NCI-H2029 (cell line): ENCODE data around the gene RPGRIP1L.

Experiments used
- DNase-seq: peaks from one replicate; lab custom pipeline; 2025; lab: John Stamatoyannopoulos, UW

Gene RPGRIP1L

GRCh38 chr16:53703590-53704444 lies at the start of gene RPGRIP1L, which contains the start of gene FTO:
RPGRIP1L (minus strand) TSS chr16:53703859; CDS start chr16:53700723, 3,136 bp downstream.
FTO (plus strand) TSS chr16:53704156.
- peak; percentile 92 for DNase-seq

DNA sequence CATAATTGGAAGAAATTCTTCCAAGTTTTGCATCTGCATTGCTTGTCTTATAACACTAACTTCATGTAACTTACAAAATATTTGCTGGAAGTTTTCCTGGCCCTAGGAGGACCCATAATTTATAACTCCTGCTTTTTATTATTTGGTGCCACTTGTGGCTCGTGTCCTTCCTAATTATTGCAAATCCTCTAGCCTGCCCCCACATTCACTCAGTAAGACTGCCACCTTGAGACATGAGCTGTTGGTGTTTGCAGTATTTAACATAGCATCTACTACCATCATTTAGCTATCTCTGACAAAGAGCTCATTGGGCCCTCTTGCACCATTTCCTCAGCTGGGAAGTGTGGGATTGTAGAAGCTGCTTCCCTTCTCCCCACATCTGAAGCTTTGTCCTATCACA lies 49.8 kb upstream of the RPGRIP1L start:
- DNase-seq, result no peak

- DNase-seq, result no peak
Observed at GRCh38 chr16:53752560-53752959, 48.9 kb upstream of the RPGRIP1L start.

DNA sequence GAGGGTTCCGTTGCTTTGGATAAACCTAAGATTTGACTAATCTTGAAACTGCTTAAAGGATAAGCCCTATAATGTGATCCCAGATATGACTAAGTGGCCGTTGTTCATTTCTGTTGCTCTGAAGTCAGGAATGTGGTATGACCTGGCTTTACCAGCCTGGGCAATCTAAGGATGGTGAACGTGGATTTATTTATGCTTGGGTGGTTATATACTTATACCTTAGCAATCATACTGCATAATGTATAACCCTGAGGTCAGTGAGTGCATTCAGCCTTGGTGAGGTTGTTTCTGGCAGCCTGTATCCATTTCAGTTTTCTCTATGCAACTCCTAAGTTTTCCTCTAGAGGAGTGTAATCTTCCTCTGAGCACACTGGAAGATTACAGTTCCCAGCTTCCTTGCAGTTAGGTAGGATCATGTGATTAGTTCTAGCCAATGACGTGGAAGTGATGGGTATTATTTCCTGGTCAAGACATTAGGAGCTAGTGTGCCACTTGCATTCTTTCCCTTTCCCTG lies 42.2 kb upstream of the RPGRIP1L start:
- DNase-seq, result no peak

- no peak for DNase-seq
Observed at GRCh38 chr16:53745086-53745485, 41.4 kb upstream of the RPGRIP1L start.

DNA sequence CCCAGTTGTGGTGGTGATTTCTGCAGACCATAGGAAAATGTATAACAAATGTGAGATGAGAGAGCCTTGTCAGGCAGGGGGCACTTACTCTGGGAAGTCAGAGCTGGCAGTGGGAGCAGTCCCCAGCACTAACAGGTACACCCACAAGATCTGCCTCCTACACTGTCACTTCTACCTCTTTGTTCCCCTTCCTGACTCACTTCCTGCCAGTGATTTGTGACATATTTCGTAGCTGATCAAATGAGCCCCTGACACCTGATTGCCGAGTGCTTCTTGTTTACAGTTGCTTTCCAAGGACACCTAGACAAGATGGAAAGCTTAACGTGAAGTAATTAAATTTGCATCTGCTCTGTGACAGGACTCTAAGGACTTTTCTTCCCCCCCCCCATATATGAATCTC lies 40.8 kb upstream of the RPGRIP1L start:
- DNase-seq, result no peak

DNA sequence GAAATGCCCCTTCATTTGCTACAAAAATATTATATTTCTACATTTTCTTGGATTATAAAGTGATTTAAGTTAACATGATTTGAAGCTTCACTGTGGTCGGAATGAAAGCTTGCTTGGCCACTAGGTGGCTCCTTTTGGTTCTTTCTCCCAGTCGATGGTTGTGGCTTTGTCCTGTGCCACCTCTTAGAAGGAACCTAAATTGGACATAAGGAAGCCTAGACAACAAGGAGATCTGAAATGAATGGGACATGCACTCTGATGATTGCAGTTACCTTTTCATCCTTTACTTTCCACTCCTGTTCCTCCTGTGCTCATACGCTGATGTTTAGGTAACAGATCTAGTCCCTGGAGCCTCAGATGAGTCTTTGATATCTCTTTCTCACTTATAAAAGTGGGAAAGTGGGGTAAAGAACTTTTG lies 39.5 kb upstream of the RPGRIP1L start:
- no peak for DNase-seq

DNA sequence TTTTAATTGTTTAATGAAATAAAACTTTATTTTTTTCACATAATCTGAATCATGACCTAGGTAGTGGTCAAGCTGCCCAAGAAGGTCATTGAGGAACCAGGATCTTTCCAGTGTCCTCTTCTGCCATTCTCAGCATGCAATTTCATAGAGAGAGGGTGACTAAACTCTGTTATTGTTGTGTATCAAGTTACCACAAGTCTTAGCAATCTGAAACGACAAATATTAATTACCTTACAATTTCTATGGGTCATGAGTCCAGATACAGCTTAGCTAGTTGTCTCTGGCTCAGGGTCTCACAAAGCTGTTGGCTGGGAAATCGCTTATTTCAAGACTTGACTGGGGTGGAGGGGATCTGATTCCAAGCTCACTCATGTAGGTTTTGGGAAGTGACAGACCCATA lies 37.9 kb upstream of the RPGRIP1L start:
- no peak for DNase-seq

GRCh38 chr16:53740933-53741531 lies 37.4 kb upstream of the RPGRIP1L start:
- no peak for DNase-seq

GRCh38 chr16:53740476-53740875 lies 36.8 kb upstream of the RPGRIP1L start:
- no peak for DNase-seq

DNA sequence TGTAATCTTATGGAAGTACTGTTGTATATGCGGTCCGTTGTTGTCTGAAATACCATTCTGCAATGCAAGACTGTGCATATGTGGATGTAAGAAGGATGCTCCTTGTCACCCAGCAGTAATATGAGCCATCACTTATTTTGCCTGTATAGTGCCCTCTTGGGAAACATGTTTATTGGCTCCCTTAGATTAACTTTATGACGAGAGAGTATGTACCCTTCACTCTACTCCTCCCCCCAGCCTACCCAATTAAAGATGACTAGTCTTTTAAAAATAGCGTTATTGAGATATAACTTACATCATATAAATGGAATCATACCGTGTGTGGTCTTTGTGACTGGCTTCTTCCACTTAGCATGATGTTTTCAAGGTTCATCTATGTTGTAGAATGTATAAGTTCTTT lies 33.9 kb upstream of the RPGRIP1L start:
- DNase-seq, result no peak

- DNase-seq, result no peak
Observed at GRCh38 chr16:53736297-53736696, 32.6 kb upstream of the RPGRIP1L start.

- no peak for DNase-seq
Observed at GRCh38 chr16:53734908-53735307, 31.2 kb upstream of the RPGRIP1L start.

DNA sequence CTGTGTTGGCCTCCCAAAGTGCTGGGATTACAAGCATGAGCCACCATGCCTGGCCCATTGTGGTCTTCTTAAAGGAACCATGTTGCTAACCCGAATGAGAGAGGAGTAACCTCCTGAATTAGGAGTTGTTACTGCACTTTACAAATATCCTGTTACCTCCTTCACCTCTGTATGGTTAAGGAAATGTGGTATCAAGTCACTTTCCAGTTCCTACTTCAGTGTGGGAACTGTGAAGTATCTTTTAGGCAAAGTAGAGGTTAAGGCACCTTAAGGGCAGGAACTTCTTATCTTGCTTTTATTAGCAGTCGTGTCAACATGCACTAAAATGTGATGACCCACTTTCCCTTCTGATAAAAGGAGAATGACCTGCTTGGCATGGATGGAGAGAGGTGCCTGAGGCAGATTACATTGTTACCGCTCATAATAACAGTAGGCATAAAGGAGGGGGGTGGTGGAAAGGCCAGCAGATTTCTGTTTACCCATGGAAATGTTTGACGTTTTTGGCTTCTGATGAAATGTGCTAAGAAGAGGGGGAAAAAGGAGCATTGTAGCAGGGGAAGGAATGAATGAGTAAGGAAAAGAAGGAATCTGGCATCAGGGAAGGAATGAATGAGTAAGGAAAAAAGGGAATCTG lies 28.8 kb upstream of the RPGRIP1L start:
- DNase-seq, result peak; percentile 4

DNA sequence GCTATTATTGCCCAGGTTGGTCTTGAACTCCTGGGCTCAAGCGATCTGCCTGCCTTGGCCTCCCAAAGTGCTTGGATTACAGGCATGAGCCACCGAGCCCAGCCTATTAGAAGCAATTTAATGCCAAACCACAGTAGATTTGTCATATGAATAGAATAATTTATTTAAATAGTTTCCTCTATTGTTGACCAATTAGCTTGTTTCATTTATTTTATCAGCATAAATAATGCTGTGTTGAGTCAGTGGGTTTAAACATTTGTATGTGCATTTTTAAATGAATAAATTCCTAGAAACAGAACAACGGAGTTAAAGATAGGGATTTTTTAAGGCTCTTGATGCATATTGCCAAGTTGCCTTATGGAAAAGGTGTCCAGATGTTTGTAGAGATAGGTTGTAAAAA lies 27.0 kb upstream of the RPGRIP1L start:
- DNase-seq, result no peak

GRCh38 chr16:53726625-53727024 lies 23.0 kb upstream of the RPGRIP1L start:
- DNase-seq, result no peak

- DNase-seq, result no peak
Observed at GRCh38 chr16:53721017-53721416, 17.4 kb upstream of the RPGRIP1L start.

DNA sequence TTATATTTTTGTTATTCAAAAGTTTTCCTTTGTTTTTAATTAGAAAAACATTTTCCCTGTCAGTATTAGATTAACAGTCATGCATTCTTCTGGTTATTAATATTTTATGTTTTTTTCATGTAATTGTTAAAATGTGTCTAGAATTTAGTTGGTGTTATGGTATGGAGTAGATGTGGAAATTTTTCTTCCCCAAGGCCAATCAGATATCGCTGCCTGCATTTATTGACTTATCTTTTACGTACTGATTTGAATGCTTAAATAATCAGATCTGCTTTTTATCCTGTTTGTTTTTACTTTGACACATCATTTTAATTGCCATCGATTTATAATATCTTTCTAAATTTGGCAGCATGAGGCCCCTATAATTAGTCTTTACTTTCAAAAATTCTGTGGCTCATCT lies 13.9 kb upstream of the RPGRIP1L start:
- no peak for DNase-seq

DNA sequence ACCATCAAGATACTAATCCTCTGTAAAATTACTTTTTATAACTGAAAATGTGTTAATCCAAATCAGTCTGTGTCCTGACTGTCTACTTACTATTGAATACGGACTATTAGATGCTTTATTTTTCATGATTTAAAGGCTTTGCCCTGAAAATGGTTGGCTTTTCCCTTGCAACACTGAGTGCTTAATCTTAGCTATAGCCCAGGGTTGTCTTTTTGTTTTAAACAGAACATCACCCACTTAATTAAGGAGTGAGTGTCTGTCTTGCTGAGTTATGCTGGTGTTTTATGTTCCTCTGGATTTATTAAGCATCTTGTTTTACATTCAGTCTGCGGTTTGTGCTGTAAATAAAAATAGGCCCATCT lies 11.3 kb upstream of the RPGRIP1L start:
- no peak for DNase-seq

DNA sequence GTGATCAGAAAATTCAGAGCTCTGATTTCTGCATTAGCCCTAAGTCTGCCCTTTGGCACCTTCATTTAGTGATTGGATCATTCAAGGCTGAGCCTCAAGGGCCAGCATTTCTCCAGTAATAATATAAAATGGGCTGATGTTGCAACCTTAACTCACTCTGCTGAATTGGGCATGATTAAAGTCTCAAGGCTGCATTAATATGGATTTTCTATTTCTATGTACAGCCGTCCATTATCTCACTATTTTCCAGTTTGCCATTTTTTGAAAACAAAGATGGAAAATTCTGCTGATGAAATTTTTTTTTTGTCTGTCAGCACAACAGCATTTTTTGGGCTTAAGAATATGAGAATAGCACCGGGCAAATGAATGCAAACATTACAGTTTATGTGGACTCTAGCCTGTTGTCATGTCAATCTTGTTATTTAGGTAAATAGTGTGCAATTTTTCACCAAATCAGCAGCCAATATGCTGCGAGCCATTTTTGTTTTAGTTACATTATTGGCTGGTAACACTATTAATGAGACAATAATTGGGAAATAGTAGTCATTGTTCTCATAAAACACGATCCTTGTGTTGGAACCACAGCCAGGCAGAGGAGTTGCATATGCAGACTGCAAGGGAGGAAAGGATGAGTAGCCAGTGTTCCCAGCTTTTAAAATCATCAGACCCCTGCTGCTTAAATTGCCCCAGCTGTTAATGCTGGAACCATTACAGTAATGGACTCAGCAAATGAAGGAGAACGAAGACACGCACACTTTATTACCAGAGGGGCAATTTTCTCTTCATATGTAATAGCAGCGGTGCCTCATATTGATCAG lies 10.8 kb upstream of the RPGRIP1L start:
- no peak for DNase-seq

DNA sequence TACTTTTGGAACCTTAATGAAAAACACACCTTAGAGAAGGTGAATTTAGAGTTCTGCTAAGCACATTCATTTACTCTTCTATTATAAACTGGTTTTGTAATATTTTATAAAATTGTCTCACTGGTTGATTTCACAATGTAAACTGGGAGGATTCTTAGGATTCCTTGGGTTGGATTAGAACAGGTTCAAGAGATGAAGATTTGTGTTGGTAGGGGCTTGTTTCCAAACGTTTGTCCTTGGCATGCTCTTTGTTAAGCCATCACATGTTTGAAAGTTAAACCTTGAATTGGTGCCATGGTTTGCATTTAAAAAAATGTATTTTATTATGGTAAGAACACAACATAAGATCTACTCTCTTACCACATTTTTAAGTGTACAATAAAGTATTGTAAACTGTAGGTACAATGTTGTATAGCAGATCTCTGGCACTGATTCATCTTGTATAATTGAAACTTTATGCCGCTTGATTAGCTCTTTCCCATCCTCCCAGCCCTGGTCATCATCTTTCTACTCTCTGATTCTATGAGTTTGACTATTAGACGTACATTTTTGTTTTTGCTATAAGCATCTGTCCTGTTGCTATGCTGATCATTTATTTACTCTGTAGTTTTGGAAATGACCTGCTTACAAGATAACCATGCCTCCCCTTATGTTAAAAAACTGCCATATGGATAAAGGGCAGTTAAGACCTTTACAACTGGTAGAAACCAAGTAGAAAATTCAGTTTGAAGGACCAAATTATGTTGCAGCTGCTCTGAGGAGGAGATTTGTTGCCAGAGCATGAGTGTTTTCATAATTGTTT lies 9.9 kb upstream of the RPGRIP1L start:
- DNase-seq, result no peak
